ENCODE measurements around the gene CENPB. TPM values are rescaled to one million over a fixed set of nuclear protein-coding genes. Genes with fewer than 3 reads are reported as not detected.
A peak's percentile ranks its signal among the peaks of the same experiment; 100 is the strongest.

Gene CENPB
- total and polyA plus RNA-seq, 8 donors = 24.5 to 130 (median 69.2) TPM

DNA sequence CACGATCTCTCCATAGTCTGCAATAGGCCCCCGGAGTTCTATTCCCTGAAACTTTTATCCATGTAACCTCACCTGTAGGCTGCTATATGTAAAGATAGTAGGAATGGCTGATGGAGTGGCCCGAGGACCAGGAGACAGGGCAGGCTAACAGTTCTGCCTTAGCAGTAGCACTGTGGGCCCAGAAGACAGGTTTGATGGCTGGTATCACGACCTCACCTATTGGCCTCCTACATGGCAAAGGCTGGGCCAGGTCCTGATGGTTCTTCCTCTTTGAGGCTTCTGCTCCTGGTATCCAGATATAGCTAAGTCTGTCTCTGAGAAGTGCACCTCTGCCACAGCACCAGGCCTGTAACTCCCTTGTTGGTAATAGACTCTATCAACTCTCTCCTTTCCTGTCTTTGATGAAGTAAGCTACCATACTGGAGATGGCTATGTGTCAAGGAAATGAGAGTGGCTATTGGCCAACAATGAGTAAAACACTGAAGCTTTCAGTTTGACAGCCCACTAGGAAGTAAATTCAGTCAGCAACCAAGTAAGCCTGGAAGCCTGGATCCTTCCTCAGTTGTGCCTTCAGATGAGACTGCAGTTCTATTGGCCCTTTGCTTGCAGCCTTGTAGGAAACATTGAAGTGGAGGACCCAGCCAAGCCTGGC, 11.0 kb downstream of the CENPB start:
- Histone ChIP-seq H3K4me1 (peaks cover 14 to 24% (median 20%) of the 10 kb centered on the region in 4 donors), H3K4me3 (no peak overlapping the region), H3K36me3 (no peaks in the 10 kb centered on the region), H3K9me3 (no peaks in the 10 kb centered on the region), H3K27me3 (peaks cover 0 to 17% (median 4%) of the 10 kb centered on the region in 3 donors), H3K27ac (no peak overlapping the region)
- intact Hi-C loops (cut with DNase I; ENCODE audit: low total_unique reads) = no loop called here
- DNase-seq = no peak
- 88 to 94% (median 90%) methylated on average over 4 of the region's 4 CpGs for WGBS, 5 donors
- no peak for TF ChIP-seq CTCF (IDR thresholded peaks at IDR 0.05)
- no peak for TF ChIP-seq POLR2AphosphoS5 (IDR thresholded peaks at IDR 0.05)
- no peak for TF ChIP-seq POLR2A (IDR thresholded peaks at IDR 0.05)
- no peak for TF ChIP-seq EP300 (IDR thresholded peaks at IDR 0.05)

DNA sequence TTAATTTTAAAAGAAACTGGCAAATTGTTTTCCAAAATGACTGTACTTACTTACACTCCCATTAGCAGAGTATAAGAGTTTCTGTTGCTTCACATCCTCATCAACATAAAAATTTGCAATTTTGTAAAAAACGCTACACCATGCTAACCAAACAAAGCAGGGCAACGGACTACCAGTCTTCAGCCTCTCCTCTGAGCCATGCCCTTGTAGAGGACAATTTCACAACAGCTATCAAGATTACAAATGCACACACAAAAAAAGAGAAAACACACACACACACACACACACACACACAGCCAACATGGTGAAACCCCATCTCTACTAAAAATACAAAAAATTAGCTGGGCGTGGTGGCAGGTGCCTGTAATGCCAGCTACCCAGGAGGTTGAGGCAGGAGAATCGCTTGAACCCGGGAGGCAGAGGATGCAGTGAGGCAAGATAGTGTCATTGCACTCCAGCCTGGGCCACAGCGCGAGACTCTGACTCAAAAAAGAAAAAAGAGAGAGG, 14.9 kb downstream of the CENPB start:
- Histone ChIP-seq H3K27me3 (no peaks in the 10 kb centered on the region), H3K9me3 (no peaks in the 10 kb centered on the region), H3K27ac (no peak overlapping the region), H3K4me1 (peaks cover 15 to 23% (median 20%) of the 10 kb centered on the region in 4 donors), H3K36me3 (no peaks in the 10 kb centered on the region), H3K4me3 (no peak overlapping the region)
- WGBS, 5 donors = 64 to 77% (median 77%) methylated on average over 7 of the region's 7 CpGs
- intact Hi-C loops (cut with DNase I; ENCODE audit: low total_unique reads) = no loop called here
- DNase-seq = no peak
- no peak for TF ChIP-seq EP300 (IDR thresholded peaks at IDR 0.05)
- TF ChIP-seq POLR2AphosphoS5 (IDR thresholded peaks at IDR 0.05) = no peak
- no peak for TF ChIP-seq POLR2A (IDR thresholded peaks at IDR 0.05)
- TF ChIP-seq CTCF (IDR thresholded peaks at IDR 0.05) = no peak

- DNase-seq = peak; percentile 63 to 93
Observed at GRCh38 chr20:3768342-3769130, 18.0 kb downstream of the CENPB start.

More at GRCh38 chr20:3768342-3769130, 18.0 kb downstream of the CENPB start:
- Histone ChIP-seq H3K27me3 (no peaks in the 10 kb centered on the region), H3K27ac (peak overlapping the region; percentile 87 to 95 (median 93)), H3K4me3 (peak overlapping the region; percentile 73 to 88 (median 80)), H3K9me3 (no peaks in the 10 kb centered on the region), H3K4me1 (peaks cover 26 to 53% (median 48%) of the 10 kb centered on the region in 4 donors), H3K36me3 (no peaks in the 10 kb centered on the region)
- intact Hi-C loops (cut with DNase I; ENCODE audit: low total_unique reads) = loop anchor here (10.0 kb wide), 1 partner anchor 94 kb away; no protein-coding TSS in a partner anchor
- TF ChIP-seq POLR2AphosphoS5 (IDR thresholded peaks at IDR 0.05) (peak in 1 of 3 donors; percentile 11), CTCF (IDR thresholded peaks at IDR 0.05) (peak in 2 of 7 experiments; percentile 24 to 27), EP300 (IDR thresholded peaks at IDR 0.05) (no peak)
- 1 to 3% (median 2%) methylated on average over 29 to 51 of the region's 51 CpGs for WGBS, 5 donors
